Mesenchymal stem cell (in vitro differentiated cells and primary cell): ENCODE data around the gene TDRD15.
"Not testable (repeated sequence)": the region's sequence is repeated elsewhere in the genome, so short reads cannot be mapped to it uniquely, and the experiment has no call there.

Source experiments
- DNase-seq: peaks from one replicate; pipeline ENCODE4 v3.0.0-alpha.2; 2013
- H2AFZ ChIP-seq: one replicate; pipeline ENCODE4 v1.6.1; 2013; ENCODE audit warnings: low read depth, mild to moderate bottlenecking, control low read depth, inconsistent platforms, low read length, moderate library complexity
- H2AK5ac ChIP-seq: 2 replicates; pipeline ENCODE4 v1.6.1; 2013; ENCODE audit warnings: low read length, moderate library complexity, mild to moderate bottlenecking, inconsistent platforms; ENCODE audit not compliant: severe bottlenecking
- H2BK120ac ChIP-seq: one replicate; pipeline ENCODE4 v1.6.1; 2013; ENCODE audit warnings: low read depth, mild to moderate bottlenecking, inconsistent platforms, low read length, moderate library complexity
- H2BK12ac ChIP-seq, 2 experiments: one replicate each; pipeline ENCODE4 v1.6.1; 2013; ENCODE audit warnings: inconsistent platforms in 2 of 2, low read length in 2 of 2, mild to moderate bottlenecking in 2 of 2, moderate library complexity in 2 of 2, control low read depth in 1 of 2
- H2BK15ac ChIP-seq: one replicate; pipeline ENCODE4 v1.6.1; 2013; ENCODE audit warnings: mild to moderate bottlenecking, low read depth, inconsistent platforms; ENCODE audit not compliant: poor library complexity, severe bottlenecking
- H2BK5ac ChIP-seq: 2 replicates; pipeline ENCODE4 v1.6.1; 2013; ENCODE audit warnings: low read depth, mild to moderate bottlenecking, low read length, control low read depth, inconsistent platforms; ENCODE audit not compliant: poor library complexity, severe bottlenecking
- H3K14ac ChIP-seq, 2 experiments: one replicate each; pipeline ENCODE4 v1.6.1; 2013; ENCODE audit warnings: inconsistent platforms in 2 of 2, low read length in 2 of 2, control low read depth in 1 of 2, mild to moderate bottlenecking in 1 of 2, moderate library complexity in 1 of 2
- H3K18ac ChIP-seq, 2 experiments: one replicate each; pipeline ENCODE4 v1.6.1; 2013; ENCODE audit warnings: inconsistent platforms in 2 of 2, low read length in 2 of 2, control low read depth in 1 of 2, low read depth in 1 of 2, mild to moderate bottlenecking in 1 of 2
- H3K23ac ChIP-seq, 2 experiments: one replicate each; pipeline ENCODE4 v1.6.1; 2013; ENCODE audit warnings: inconsistent platforms in 2 of 2, low read length in 2 of 2, mild to moderate bottlenecking in 2 of 2, moderate library complexity in 2 of 2, control low read depth in 1 of 2
- H3K27ac ChIP-seq: 2 replicates; pipeline ENCODE4 v1.5.1; 2013; ENCODE audit warnings: mild to moderate bottlenecking, moderate library complexity, low read length, control low read depth, inconsistent platforms; ENCODE audit not compliant: poor library complexity, severe bottlenecking
- H3K27me3 ChIP-seq, 2 experiments: 2 replicates each; pipeline versions ENCODE4 v1.6.1 to v1.7.0; 2013; ENCODE audit warnings: low read length in 2 of 2, mild to moderate bottlenecking in 2 of 2, moderate library complexity in 2 of 2, control low read depth in 1 of 2, inconsistent platforms in 1 of 2; ENCODE audit not compliant: control insufficient read depth in 1 of 2, insufficient read depth in 1 of 2
- H3K36me3 ChIP-seq, 2 experiments: 2 replicates each; pipeline versions ENCODE4 v1.6.1 to v1.7.0; 2013; ENCODE audit warnings: low read length in 2 of 2, control low read depth in 1 of 2, inconsistent platforms in 1 of 2, low read depth in 1 of 2, mild to moderate bottlenecking in 1 of 2; ENCODE audit not compliant: insufficient read depth in 2 of 2, control insufficient read depth in 1 of 2
- H3K4ac ChIP-seq, 2 experiments: one replicate each; pipeline ENCODE4 v1.6.1; 2013; ENCODE audit warnings: inconsistent platforms in 2 of 2, low read length in 2 of 2, mild to moderate bottlenecking in 2 of 2, moderate library complexity in 2 of 2, control low read depth in 1 of 2, low read depth in 1 of 2
- H3K4me1 ChIP-seq: 2 replicates; pipeline ENCODE4 v1.6.1; 2013; ENCODE audit warnings: low read depth, low read length, control low read depth; ENCODE audit not compliant: control insufficient read depth, insufficient read depth
- H3K4me2 ChIP-seq: 2 replicates; pipeline ENCODE4 v1.6.1; 2013; ENCODE audit warnings: low read length, mild to moderate bottlenecking, inconsistent platforms; ENCODE audit not compliant: poor library complexity, severe bottlenecking
- H3K4me3 ChIP-seq, 2 experiments: 2 replicates each; pipeline versions ENCODE4 v1.5.1 to v1.7.0; 2013; ENCODE audit warnings: low read length in 2 of 2, mild to moderate bottlenecking in 2 of 2, control low read depth in 1 of 2, low read depth in 1 of 2; ENCODE audit not compliant: insufficient read depth in 1 of 2
- H3K79me1 ChIP-seq: replicated peaks from 2 replicates; pipeline ENCODE4 v1.6.1; 2013; ENCODE audit warnings: mild to moderate bottlenecking, control low read depth, low read length, inconsistent platforms; ENCODE audit not compliant: poor library complexity, severe bottlenecking
- H3K9ac ChIP-seq: 2 replicates; pipeline ENCODE4 v1.7.0; 2013; ENCODE audit warnings: mild to moderate bottlenecking, low read length, moderate library complexity
- H3K9me3 ChIP-seq: 2 replicates; pipeline ENCODE4 v1.7.0; 2013; ENCODE audit warnings: mild to moderate bottlenecking, low read length; ENCODE audit not compliant: control insufficient read depth
- H4K8ac ChIP-seq: one replicate; pipeline ENCODE4 v1.6.1; 2013; ENCODE audit warnings: inconsistent platforms, mild to moderate bottlenecking, low read length, moderate library complexity
- H4K91ac ChIP-seq: one replicate; pipeline ENCODE4 v1.6.1; 2013; ENCODE audit warnings: mild to moderate bottlenecking, low read length, inconsistent platforms
- WGBS: methylation state at CpG from one replicate; pipeline ENCODE4 v1.1.7; 2013; ENCODE audit warnings: mixed read lengths; 5-methylcytosine and 5-hydroxymethylcytosine counted together

TDRD15 gene

GRCh38 chr2:21097331-21097730 lies 26.4 kb upstream of the TDRD15 start:
- no peak overlapping the region for H3K27ac ChIP-seq
- no peak overlapping the region for H4K8ac ChIP-seq
- no peak overlapping the region for H3K4me3 ChIP-seq
- no peak for DNase-seq
- no peak overlapping the region for H2BK120ac ChIP-seq
- no peak overlapping the region for H2BK12ac ChIP-seq
- H2BK5ac ChIP-seq = no peak overlapping the region
- no peaks in the 10 kb centered on the region for H3K36me3 ChIP-seq
- H4K91ac ChIP-seq = no peak overlapping the region
- H2AK5ac ChIP-seq = no peak overlapping the region
- no peak overlapping the region for H3K23ac ChIP-seq
- no peak overlapping the region for H3K4ac ChIP-seq
- H3K4me1 ChIP-seq = no peaks in the 10 kb centered on the region
- no peak overlapping the region for H2AFZ ChIP-seq
- no peak overlapping the region for H3K9ac ChIP-seq
- H3K4me2 ChIP-seq = no peak overlapping the region
- H3K9me3 ChIP-seq = no peaks in the 10 kb centered on the region
- H3K18ac ChIP-seq = no peak overlapping the region
- H3K27me3 ChIP-seq = no peaks in the 10 kb centered on the region
- no peaks in the 10 kb centered on the region for H3K79me1 ChIP-seq
- H2BK15ac ChIP-seq = no peak overlapping the region
- WGBS = 82% methylated on average over 5 of the region's 6 CpGs
- no peak overlapping the region for H3K14ac ChIP-seq

DNA sequence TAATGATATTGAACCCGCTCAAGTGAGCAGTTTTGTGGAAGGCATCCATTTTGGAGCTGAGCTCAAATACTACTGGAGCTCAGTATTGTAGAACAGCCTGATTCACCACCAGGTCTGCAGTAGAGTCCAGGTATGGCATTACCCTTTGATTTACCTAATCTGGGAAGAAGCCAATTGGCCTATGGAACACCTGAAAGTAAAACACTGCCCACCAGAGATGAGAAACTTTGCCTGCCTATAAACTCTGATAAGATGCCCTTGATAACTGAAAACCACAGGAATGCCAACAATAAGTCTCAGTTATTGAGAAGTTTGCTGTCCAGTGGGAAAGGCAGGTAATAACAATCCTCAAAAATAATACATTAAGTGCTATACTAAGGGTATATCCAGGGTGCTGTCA lies 25.5 kb upstream of the TDRD15 start:
- Histone ChIP-seq H3K23ac (no peak overlapping the region), H3K4me1 (no peaks in the 10 kb centered on the region), H3K9me3 (no peaks in the 10 kb centered on the region), H2BK120ac (no peak overlapping the region), H3K4ac (no peak overlapping the region), H4K91ac (no peak overlapping the region), H2BK15ac (no peak overlapping the region), H2AFZ (no peak overlapping the region), H3K4me2 (no peak overlapping the region), H3K18ac (no peak overlapping the region), H3K36me3 (no peaks in the 10 kb centered on the region), H2BK5ac (no peak overlapping the region), H3K79me1 (no peaks in the 10 kb centered on the region), H2BK12ac (no peak overlapping the region), H3K4me3 (no peak overlapping the region), H2AK5ac (no peak overlapping the region), H3K27ac (no peak overlapping the region), H4K8ac (no peak overlapping the region), H3K27me3 (no peaks in the 10 kb centered on the region), H3K14ac (no peak overlapping the region), H3K9ac (no peak overlapping the region)
- 83% methylated on average over 1 of the region's 1 CpG for WGBS
- DNase-seq = no peak

DNA sequence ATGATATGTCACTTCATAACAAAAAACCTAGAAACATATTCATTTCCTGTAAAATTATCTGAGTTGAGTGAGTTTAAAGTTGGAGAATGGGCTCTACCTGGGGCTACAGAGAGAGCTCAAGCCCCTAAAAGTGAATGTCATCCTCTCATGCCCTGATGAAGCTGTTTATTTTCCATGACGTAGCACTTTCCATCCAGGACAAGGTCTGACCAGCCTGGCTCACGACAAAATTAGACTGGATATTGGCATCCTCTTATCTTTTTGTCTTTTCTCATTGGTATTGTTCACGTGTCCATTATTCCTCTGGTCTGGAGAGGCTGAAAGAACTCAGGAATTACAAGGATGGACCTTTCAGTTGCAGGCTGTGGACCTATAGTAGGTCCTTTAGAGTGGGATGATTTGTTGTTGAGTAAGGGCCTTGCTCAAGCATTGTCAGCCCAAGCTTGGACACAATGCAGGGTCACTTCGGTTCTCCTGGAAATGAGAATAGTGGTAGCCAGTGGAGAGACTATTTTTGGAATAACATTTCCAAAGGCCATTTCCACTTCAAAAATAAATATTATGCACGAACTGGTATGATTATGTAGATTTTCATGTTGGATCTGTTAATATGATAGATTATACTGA lies 24.4 kb upstream of the TDRD15 start:
- H3K9me3 ChIP-seq = no peaks in the 10 kb centered on the region
- H3K9ac ChIP-seq = no peak overlapping the region
- H2AFZ ChIP-seq = no peak overlapping the region
- no peak overlapping the region for H3K14ac ChIP-seq
- H3K4me1 ChIP-seq = no peaks in the 10 kb centered on the region
- H3K4ac ChIP-seq = no peak overlapping the region
- H3K79me1 ChIP-seq = no peaks in the 10 kb centered on the region
- no peak overlapping the region for H3K23ac ChIP-seq
- no peak overlapping the region for H3K4me3 ChIP-seq
- H3K36me3 ChIP-seq = no peaks in the 10 kb centered on the region
- no peak overlapping the region for H3K27ac ChIP-seq
- no peak overlapping the region for H2BK5ac ChIP-seq
- H4K91ac ChIP-seq = no peak overlapping the region
- DNase-seq = no peak
- no peak overlapping the region for H3K4me2 ChIP-seq
- no peak overlapping the region for H4K8ac ChIP-seq
- H3K18ac ChIP-seq = no peak overlapping the region
- no peaks in the 10 kb centered on the region for H3K27me3 ChIP-seq
- WGBS = 66% methylated on average over 3 of the region's 5 CpGs
- no peak overlapping the region for H2AK5ac ChIP-seq
- H2BK120ac ChIP-seq = no peak overlapping the region
- H2BK15ac ChIP-seq = no peak overlapping the region
- H2BK12ac ChIP-seq = no peak overlapping the region

DNA sequence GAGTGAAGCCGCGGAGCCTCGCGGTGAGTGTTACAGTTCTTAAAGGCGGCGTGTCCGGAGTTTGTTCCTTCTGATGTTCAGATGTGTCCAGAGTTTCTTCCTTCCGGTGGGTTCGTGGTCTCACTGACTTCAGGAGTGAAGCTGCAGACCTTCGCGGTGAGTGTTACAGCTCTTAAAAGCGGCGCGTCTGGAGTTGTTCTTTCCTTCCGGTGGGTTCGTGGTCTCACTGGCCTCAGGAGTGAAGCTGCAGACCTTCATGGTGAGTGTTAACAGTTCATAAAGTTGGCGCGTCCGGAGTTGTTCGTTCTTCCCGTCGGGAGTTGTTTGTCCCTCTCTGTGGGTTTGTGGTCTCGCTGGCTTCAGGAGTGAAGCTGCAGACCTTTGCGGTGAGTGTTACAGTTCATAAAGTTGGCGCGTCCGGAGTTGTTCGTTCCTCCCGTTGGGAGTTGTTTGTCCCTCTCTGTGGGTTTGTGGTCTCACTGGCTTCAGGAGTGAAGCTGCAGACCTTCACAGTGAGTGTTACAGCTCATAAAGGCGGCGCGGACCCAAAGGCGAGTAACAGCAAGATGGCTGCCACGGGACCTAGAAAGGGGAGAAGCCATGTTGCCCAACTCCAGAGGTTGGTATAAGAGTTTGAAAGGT lies 22.1 kb upstream of the TDRD15 start:
- not testable (repeated sequence) for H2AFZ ChIP-seq, H3K27ac ChIP-seq, H3K4me2 ChIP-seq, H4K8ac ChIP-seq, H3K27me3 ChIP-seq, H3K23ac ChIP-seq, H2BK5ac ChIP-seq, H4K91ac ChIP-seq, H3K9me3 ChIP-seq, DNase-seq, H3K14ac ChIP-seq, H3K4me1 ChIP-seq, H2BK12ac ChIP-seq, H3K36me3 ChIP-seq, H3K4me3 ChIP-seq, H2BK15ac ChIP-seq, H2BK120ac ChIP-seq, H3K18ac ChIP-seq, H3K4ac ChIP-seq, H2AK5ac ChIP-seq, H3K79me1 ChIP-seq, H3K9ac ChIP-seq
- 96% methylated on average over 34 of the region's 34 CpGs for WGBS
